Natural killer cell (primary cell): ENCODE measurements around the gene ZNF746. TPM values are rescaled to one million over a fixed set of nuclear protein-coding genes. Genes with fewer than 3 reads are reported as not detected.

Source experiments
- ATAC-seq, 3 donors: fragments of 150-1000 bp in 2 of 3; fragments of 200-7000 bp in 1 of 3; cut with Tn5 transposase; 1 replicate in 1 of 3; 2 replicates in 2 of 3; pipeline ENCODE4 v1.10.0; 2021; ENCODE audit warnings: mild to moderate bottlenecking in 2 of 3, moderate library complexity in 2 of 3
- DNase-seq, 2 donors: peaks; one replicate each; pipeline versions ENCODE4 v3.0.0 to v3.0.0-alpha.2; 2013 to 2021; ENCODE audit warnings: mixed read lengths in 1 of 2
- H3K27ac ChIP-seq: one replicate; pipeline ENCODE4 v1.5.1; 2013; ENCODE audit warnings: mild to moderate bottlenecking, low read length
- H3K27me3 ChIP-seq: one replicate; pipeline ENCODE4 v1.6.1; 2013; ENCODE audit warnings: low read length; ENCODE audit not compliant: control insufficient read depth, insufficient read depth
- H3K36me3 ChIP-seq: one replicate; pipeline ENCODE4 v1.6.1; 2013; ENCODE audit warnings: low read length; ENCODE audit not compliant: control insufficient read depth, insufficient read depth
- H3K4me1 ChIP-seq: one replicate; pipeline ENCODE4 v1.6.1; 2013; ENCODE audit warnings: low read length; ENCODE audit not compliant: control insufficient read depth, insufficient read depth
- H3K4me3 ChIP-seq: one replicate; pipeline ENCODE4 v1.5.1; 2013; ENCODE audit warnings: low read length
- H3K9me3 ChIP-seq: one replicate; pipeline ENCODE4 v1.6.1; 2013; ENCODE audit warnings: low read length; ENCODE audit not compliant: control insufficient read depth, insufficient read depth
- H3K27ac Mint-ChIP-seq, 2 donors: one replicate each; pipeline ENCODE4 v1.8.0; 2022; ENCODE audit warnings: mild to moderate bottlenecking in 2 of 2, mixed read lengths in 2 of 2, moderate library complexity in 1 of 2
- H3K27me3 Mint-ChIP-seq, 2 donors: one replicate each; pipeline ENCODE4 v1.8.0; 2022; ENCODE audit warnings: low read depth in 2 of 2, mixed read lengths in 2 of 2
- H3K36me3 Mint-ChIP-seq: one replicate; pipeline ENCODE4 v1.8.0; 2022; ENCODE audit warnings: mixed read lengths
- H3K4me1 Mint-ChIP-seq, 2 donors: one replicate each; pipeline ENCODE4 v1.8.0; 2022; ENCODE audit warnings: mixed read lengths in 2 of 2
- H3K4me3 Mint-ChIP-seq: one replicate; pipeline ENCODE4 v1.8.0; 2022; ENCODE audit warnings: mild to moderate bottlenecking, moderate library complexity, mixed read lengths
- H3K9me3 Mint-ChIP-seq, 2 donors: one replicate each; pipeline ENCODE4 v1.8.0; 2022; ENCODE audit warnings: mixed read lengths in 2 of 2
- CTCF ChIP-seq: fragments of 200-600 bp; IDR thresholded peaks from one replicate; pipeline ENCODE4 v1.8.0; 2022; ENCODE audit warnings: antibody characterized with exemption
- WGBS: methylation state at CpG from one replicate; pipeline ENCODE4 v1.1.7; 2013; ENCODE audit warnings: missing lambda C conversion rate; ENCODE audit not compliant: insufficient coverage; 5-methylcytosine and 5-hydroxymethylcytosine counted together
- intact Hi-C: fragments of 100-400 bp; cut with micrococcal nuclease; formaldehyde crosslinking; loops from one replicate; pipeline ENCODE4 v1.14.2; 2022
- total RNA-seq, 4 donors: library from RNA; stranded (reverse); fragments of 120-200 nt in 1 of 4; gene quantifications; one replicate each; pipeline versions ENCODE4 v1.2.3 to v1.2.4, GENCODE V29; 2013 to 2022

The ZNF746 gene
- total RNA-seq, 3 donors from 2014 or later (not counting 1 experiment from before 2014, with no cell fraction given), result 41.4 to 48.6 (median 47.3) TPM

GRCh38 chr7:149489391-149490024, 8.1 kb downstream of the ZNF746 start:
- H3K4me3 ChIP-seq, result no peak overlapping the region
- Mint-ChIP-seq H3K36me3 (peaks cover 29% of the 10 kb centered on the region), H3K27ac (peak overlapping the region in 1 of 2 donors; percentile 39), H3K9me3 (no peaks in the 10 kb centered on the region), H3K4me1 (peaks cover 5 to 17% of the 10 kb centered on the region in 2 donors), H3K4me3 (no peak overlapping the region), H3K27me3 (no peaks in the 10 kb centered on the region)
- H3K4me1 ChIP-seq, result no peaks in the 10 kb centered on the region
- H3K36me3 ChIP-seq, result peaks cover 56% of the 10 kb centered on the region
- H3K27ac ChIP-seq, result no peak overlapping the region
- ATAC-seq, result no peak
- H3K27me3 ChIP-seq, result no peaks in the 10 kb centered on the region
- intact Hi-C loops, result no loop called here
- H3K9me3 ChIP-seq, result no peaks in the 10 kb centered on the region
- DNase-seq, result no peak
- TF ChIP-seq CTCF, result no peak
- WGBS, result 94% methylated on average over 14 of the region's 15 CpGs

GRCh38 chr7:149479568-149479967, 18.0 kb downstream of the ZNF746 start:
- DNase-seq, result no peak
- H3K27ac Mint-ChIP-seq, result no peak overlapping the region
- no CpG with 5 or more reads among the region's 1 CpG for WGBS
- H3K9me3 Mint-ChIP-seq, result peaks cover 0 to 7% of the 10 kb centered on the region in 2 donors
- no peaks in the 10 kb centered on the region for H3K27me3 ChIP-seq
- no peak overlapping the region for H3K27ac ChIP-seq
- intact Hi-C loops, result no loop called here
- peaks cover 25% of the 10 kb centered on the region for H3K36me3 ChIP-seq
- TF ChIP-seq CTCF, result no peak
- H3K4me3 ChIP-seq, result no peak overlapping the region
- no peaks in the 10 kb centered on the region for H3K27me3 Mint-ChIP-seq
- H3K4me1 ChIP-seq, result peaks cover 14% of the 10 kb centered on the region
- H3K9me3 ChIP-seq, result no peaks in the 10 kb centered on the region
- H3K36me3 Mint-ChIP-seq, result peaks cover 13% of the 10 kb centered on the region
- no peak overlapping the region for H3K4me3 Mint-ChIP-seq
- peaks cover 5 to 17% of the 10 kb centered on the region in 2 donors for H3K4me1 Mint-ChIP-seq
- ATAC-seq, result no peak

- H3K36me3 ChIP-seq, result peaks cover 32% of the 10 kb centered on the region
- Mint-ChIP-seq H3K9me3 (peaks cover 0 to 7% of the 10 kb centered on the region in 2 donors), H3K36me3 (peaks cover 13% of the 10 kb centered on the region), H3K4me1 (peaks cover 5 to 17% of the 10 kb centered on the region in 2 donors), H3K27me3 (no peaks in the 10 kb centered on the region), H3K27ac (no peak overlapping the region), H3K4me3 (no peak overlapping the region)
- DNase-seq (no peak), ATAC-seq (no peak)
- 100% methylated on average over 1 of the region's 1 CpG for WGBS
- no peak overlapping the region for H3K4me3 ChIP-seq
- no peaks in the 10 kb centered on the region for H3K9me3 ChIP-seq
- H3K27ac ChIP-seq, result no peak overlapping the region
- intact Hi-C loops, result no loop called here
- no peaks in the 10 kb centered on the region for H3K27me3 ChIP-seq
- no peak for TF ChIP-seq CTCF
- H3K4me1 ChIP-seq, result peaks cover 14% of the 10 kb centered on the region
Measured at GRCh38 chr7:149478754-149479153, 18.9 kb downstream of the ZNF746 start.
